Type B pancreatic cell (in vitro differentiated cells): Measurements from ENCODE around the gene CACFD1. TPM values are rescaled to one million over a fixed set of nuclear protein-coding genes. Genes with fewer than 3 reads are reported as not detected.

Experiments used
- DNase-seq: peaks from one replicate; pipeline ENCODE4 v3.0.0; 2021; ENCODE audit warnings: mixed read lengths; ENCODE audit not compliant: unreplicated experiment; ENCODE audit errors: extremely low spot score
- H3K27ac Mint-ChIP-seq: 2 replicates; pipeline ENCODE4 v1.8.0; 2021; ENCODE audit warnings: mild to moderate bottlenecking, mixed read lengths
- H3K27me3 Mint-ChIP-seq: 2 replicates; pipeline ENCODE4 v1.8.0; 2021; ENCODE audit warnings: mixed read lengths
- H3K36me3 Mint-ChIP-seq: 2 replicates; pipeline ENCODE4 v1.8.0; 2021; ENCODE audit warnings: mixed read lengths
- H3K4me1 Mint-ChIP-seq: one replicate; pipeline ENCODE4 v1.8.0; 2021; ENCODE audit warnings: mixed read lengths; ENCODE audit not compliant: unreplicated experiment
- H3K4me3 Mint-ChIP-seq: 2 replicates; pipeline ENCODE4 v1.8.0; 2021; ENCODE audit warnings: mild to moderate bottlenecking, mixed read lengths
- H3K9me3 Mint-ChIP-seq: 2 replicates; pipeline ENCODE4 v1.8.0; 2021; ENCODE audit warnings: mixed read lengths
- total RNA-seq: library from RNA; stranded (reverse); gene quantifications from 2 replicates; pipeline ENCODE4 v1.2.1, GENCODE V29; 2021; ENCODE audit warnings: low replicate concordance
- TF ChIP-seq, protein P1 (sequence below): fragments of 200-600 bp; sonication (generic); conservative IDR thresholded peaks from 2 replicates; pipeline ENCODE4 v1.5.0; 2021; ENCODE audit warnings: antibody characterized with exemption, mild to moderate bottlenecking

CACFD1 gene
- total RNA-seq, 1 donor from 2014 or later, result 45.6 TPM

DNA sequence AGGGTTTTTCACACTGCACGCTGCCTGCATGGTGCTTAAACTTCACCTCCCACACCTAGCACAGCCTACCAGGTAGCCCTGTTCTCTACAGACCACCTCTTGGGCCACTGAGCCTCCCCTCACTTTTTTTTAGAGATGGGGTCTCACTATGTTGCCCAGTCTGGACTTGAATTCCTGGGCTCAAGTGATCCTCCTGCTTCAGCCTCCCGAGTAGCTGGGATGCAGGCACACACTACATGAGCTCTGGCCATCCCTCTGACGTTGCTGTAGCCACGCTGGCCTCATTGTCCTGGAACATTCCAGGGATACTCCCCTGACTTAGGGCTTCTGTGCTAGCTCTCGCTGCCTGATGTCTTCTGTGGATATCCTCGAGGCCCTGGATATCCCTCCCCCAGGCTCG is 7.2 kb upstream of the CACFD1 start:
- Mint-ChIP-seq H3K9me3 (no peaks in the 10 kb centered on the region), H3K27me3 (no peaks in the 10 kb centered on the region), H3K27ac (no peak overlapping the region), H3K4me3 (no peak overlapping the region), H3K36me3 (no peaks in the 10 kb centered on the region), H3K4me1 (peaks cover 5% of the 10 kb centered on the region)
- DNase-seq, result no peak
- TF ChIP-seq, protein P1, sequence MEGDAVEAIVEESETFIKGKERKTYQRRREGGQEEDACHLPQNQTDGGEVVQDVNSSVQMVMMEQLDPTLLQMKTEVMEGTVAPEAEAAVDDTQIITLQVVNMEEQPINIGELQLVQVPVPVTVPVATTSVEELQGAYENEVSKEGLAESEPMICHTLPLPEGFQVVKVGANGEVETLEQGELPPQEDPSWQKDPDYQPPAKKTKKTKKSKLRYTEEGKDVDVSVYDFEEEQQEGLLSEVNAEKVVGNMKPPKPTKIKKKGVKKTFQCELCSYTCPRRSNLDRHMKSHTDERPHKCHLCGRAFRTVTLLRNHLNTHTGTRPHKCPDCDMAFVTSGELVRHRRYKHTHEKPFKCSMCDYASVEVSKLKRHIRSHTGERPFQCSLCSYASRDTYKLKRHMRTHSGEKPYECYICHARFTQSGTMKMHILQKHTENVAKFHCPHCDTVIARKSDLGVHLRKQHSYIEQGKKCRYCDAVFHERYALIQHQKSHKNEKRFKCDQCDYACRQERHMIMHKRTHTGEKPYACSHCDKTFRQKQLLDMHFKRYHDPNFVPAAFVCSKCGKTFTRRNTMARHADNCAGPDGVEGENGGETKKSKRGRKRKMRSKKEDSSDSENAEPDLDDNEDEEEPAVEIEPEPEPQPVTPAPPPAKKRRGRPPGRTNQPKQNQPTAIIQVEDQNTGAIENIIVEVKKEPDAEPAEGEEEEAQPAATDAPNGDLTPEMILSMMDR, result no peak

DNA sequence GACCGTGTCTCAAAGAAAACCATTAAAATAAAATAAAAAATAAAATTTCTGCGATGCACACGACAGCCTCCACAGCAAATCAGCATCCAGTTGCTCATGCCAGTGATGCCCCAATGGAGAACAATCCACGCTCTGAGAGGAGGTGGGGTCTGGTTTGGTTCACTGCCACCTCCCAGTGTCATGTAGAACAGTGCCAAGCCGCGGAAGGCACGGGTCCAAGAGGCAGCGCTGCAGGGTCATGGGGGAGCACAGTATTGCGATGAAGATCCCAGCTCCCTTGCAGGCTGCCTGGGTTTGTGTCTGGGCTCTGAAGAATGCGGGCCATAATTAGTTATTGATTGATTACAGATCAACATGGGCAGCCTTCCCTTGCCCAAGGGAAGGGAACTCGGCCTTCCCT is 6.1 kb upstream of the CACFD1 start:
- no peak overlapping the region for H3K27ac Mint-ChIP-seq
- peaks cover 5% of the 10 kb centered on the region for H3K4me1 Mint-ChIP-seq
- H3K4me3 Mint-ChIP-seq, result no peak overlapping the region
- no peaks in the 10 kb centered on the region for H3K36me3 Mint-ChIP-seq
- no peaks in the 10 kb centered on the region for H3K9me3 Mint-ChIP-seq
- DNase-seq, result no peak
- TF ChIP-seq, protein P1, result no peak
- no peaks in the 10 kb centered on the region for H3K27me3 Mint-ChIP-seq

DNA sequence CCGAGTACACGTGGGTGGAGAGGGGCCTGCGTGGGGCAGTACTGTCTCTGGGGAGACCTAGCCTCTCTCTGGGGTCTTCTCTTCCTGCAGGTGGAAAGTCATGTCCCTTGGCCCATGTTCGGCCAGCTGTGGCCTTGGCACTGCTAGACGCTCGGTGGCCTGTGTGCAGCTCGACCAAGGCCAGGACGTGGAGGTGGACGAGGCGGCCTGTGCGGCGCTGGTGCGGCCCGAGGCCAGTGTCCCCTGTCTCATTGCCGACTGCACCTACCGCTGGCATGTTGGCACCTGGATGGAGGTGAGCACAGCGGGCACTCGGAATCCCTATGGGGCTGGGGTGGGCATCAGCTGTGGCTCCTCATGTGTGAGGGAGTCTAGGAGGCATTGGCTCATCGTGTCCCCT is 5.5 kb upstream of the CACFD1 start:
- Mint-ChIP-seq H3K9me3 (no peaks in the 10 kb centered on the region), H3K27ac (no peak overlapping the region), H3K36me3 (no peaks in the 10 kb centered on the region), H3K27me3 (no peaks in the 10 kb centered on the region), H3K4me1 (peaks cover 5% of the 10 kb centered on the region), H3K4me3 (no peak overlapping the region)
- no peak for DNase-seq
- TF ChIP-seq, protein P1, result no peak

DNA sequence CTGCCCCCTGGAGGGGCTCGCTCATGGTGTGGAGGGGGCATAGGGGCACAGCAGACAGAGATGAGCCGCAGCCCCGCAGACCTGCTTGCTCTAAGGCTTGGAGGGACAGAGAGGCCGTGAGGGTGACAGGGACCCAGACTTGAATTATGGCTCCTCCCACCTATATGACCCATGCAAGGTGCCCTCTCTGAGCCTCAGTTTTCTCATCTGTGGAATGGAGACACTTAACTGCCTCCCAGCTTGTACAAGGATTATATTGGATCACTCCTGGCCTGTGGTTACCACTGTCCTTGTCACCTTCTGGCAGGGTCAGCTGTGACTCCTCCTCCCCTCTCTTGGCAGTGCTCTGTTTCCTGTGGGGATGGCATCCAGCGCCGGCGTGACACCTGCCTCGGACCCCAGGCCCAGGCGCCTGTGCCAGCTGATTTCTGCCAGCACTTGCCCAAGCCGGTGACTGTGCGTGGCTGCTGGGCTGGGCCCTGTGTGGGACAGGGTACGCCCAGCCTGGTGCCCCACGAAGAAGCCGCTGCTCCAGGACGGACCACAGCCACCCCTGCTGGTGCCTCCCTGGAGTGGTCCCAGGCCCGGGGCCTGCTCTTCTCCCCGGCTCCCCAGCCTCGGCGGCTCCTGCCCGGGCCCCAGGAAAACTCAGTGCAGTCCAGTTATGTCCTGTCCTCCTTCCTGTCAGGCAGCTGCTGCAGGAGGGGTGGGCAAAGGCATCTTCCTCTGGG is 4.7 kb upstream of the CACFD1 start:
- H3K27me3 Mint-ChIP-seq, result no peaks in the 10 kb centered on the region
- no peak for DNase-seq
- H3K4me1 Mint-ChIP-seq, result peaks cover 5% of the 10 kb centered on the region
- no peak overlapping the region for H3K4me3 Mint-ChIP-seq
- TF ChIP-seq, protein P1, result no peak
- no peak overlapping the region for H3K27ac Mint-ChIP-seq
- H3K36me3 Mint-ChIP-seq, result no peaks in the 10 kb centered on the region
- H3K9me3 Mint-ChIP-seq, result no peaks in the 10 kb centered on the region

DNA sequence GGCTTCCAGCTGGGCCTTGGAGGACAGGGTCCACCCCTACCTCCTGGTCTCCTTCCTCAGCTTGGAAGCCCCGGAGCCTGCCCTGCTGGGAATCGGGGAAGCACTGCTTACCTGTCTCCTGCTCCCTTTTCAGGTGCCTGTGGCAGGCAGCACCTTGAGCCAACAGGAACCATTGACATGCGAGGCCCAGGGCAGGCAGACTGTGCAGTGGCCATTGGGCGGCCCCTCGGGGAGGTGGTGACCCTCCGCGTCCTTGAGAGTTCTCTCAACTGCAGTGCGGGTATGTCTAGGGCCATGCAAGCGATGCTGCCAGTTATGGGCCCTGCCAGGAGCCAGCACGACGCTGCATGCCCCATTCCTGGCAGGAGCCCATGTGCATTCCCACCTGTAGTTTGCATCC is 3.8 kb upstream of the CACFD1 start:
- Mint-ChIP-seq H3K4me1 (peaks cover 6% of the 10 kb centered on the region), H3K9me3 (no peaks in the 10 kb centered on the region), H3K27me3 (no peaks in the 10 kb centered on the region), H3K4me3 (no peak overlapping the region), H3K36me3 (no peaks in the 10 kb centered on the region), H3K27ac (no peak overlapping the region)
- TF ChIP-seq, protein P1, result no peak
- DNase-seq, result no peak
